ENCODE results near the gene HMGCL.

DNA sequence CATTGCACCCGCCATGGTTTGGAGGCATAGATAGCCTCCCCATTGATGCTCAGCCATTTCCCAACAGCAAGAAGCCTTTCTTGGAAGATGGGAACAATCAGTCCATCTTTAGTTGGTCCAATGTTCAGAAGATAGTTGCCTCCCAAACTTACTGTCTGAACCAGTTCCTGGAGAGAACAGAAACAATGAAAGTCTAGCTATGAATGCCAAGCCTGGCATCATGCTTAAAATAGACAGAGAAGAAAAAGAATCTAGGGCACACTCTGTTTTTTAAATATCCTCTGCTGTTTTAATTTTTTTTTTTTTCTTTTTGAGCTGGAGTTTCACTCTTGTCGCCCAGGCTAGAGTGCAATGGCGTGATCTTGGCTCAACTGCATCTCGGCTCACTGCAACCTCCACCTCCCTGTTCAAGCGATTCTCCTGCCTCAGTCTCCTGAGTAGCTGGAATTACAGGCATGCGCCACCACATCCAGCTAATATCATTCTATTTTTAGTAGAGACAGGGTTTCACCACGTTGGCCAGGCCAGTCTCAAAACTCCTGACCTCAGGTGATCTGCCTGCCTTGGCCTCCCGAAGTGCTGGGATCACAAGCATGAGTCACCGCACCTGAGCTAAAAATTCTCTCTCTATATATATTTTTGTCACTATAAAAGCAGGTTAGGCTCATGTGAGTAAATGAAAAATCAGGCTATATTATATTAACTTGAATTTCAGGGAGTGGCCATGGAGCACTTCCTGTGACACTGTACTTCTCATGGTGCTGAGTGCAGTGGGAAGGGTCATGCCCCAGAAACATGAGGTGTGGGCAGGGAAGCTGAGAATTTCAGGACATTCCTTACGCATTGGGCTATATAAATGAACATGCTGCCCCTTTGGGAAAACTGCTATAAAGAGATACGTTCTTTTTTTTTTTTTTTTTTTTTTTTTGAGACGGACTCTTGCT, 23.7 kb upstream of the HMGCL start:
- TF ChIP-seq, protein P1, sequence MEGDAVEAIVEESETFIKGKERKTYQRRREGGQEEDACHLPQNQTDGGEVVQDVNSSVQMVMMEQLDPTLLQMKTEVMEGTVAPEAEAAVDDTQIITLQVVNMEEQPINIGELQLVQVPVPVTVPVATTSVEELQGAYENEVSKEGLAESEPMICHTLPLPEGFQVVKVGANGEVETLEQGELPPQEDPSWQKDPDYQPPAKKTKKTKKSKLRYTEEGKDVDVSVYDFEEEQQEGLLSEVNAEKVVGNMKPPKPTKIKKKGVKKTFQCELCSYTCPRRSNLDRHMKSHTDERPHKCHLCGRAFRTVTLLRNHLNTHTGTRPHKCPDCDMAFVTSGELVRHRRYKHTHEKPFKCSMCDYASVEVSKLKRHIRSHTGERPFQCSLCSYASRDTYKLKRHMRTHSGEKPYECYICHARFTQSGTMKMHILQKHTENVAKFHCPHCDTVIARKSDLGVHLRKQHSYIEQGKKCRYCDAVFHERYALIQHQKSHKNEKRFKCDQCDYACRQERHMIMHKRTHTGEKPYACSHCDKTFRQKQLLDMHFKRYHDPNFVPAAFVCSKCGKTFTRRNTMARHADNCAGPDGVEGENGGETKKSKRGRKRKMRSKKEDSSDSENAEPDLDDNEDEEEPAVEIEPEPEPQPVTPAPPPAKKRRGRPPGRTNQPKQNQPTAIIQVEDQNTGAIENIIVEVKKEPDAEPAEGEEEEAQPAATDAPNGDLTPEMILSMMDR (IDR thresholded peaks at IDR 0.05; ENCODE audit: low read depth, low read length), result no peak
- TF ChIP-seq EZH2phosphoT487 (IDR thresholded peaks at IDR 0.05; ENCODE audit: low read depth), result no peak
